IMR-90 (cell line): ENCODE results near the gene HDGFL1. TPM values are rescaled to one million over a fixed set of nuclear protein-coding genes. Genes with fewer than 3 reads are reported as not detected.

ENCODE experiments used
- ATAC-seq: fragments of 200-7000 bp; cut with Tn5 transposase; 2 replicates; pipeline ENCODE4 v1.9.1; 2020; ENCODE audit warnings: low read depth, mild to moderate bottlenecking, moderate library complexity
- BruUV-seq: library from RNA; stranded (reverse); fragments of 400-500 nt; replicated peaks from 2 replicates; lab custom pipeline; 2021; lab: Mats Ljungman, UMichigan
- CTCF ChIA-PET: fragments of 300-600 bp; formaldehyde crosslinking; extraction: SDS; loops from one replicate; lab custom pipeline; 2021; ENCODE audit warnings: antibody characterized with exemption; lab: Yijun Ruan, JAX
- POLR2A ChIA-PET: fragments of 300-600 bp; sonication (Branson Sonifier 250); formaldehyde crosslinking; loops from one replicate; lab custom pipeline; 2022; ENCODE audit warnings: antibody characterized with exemption; ENCODE audit not compliant: unreplicated experiment; lab: Charles Lee
- DNase-seq: peaks from one replicate; pipeline ENCODE4 v3.0.0; 2013
- H2AFZ ChIP-seq: replicated peaks from 2 replicates; pipeline ENCODE3; 2013; ENCODE audit warnings: low read length, mild to moderate bottlenecking; ENCODE audit not compliant: poor library complexity
- H2AK5ac ChIP-seq: 2 replicates; pipeline ENCODE4 v1.6.1; 2013; ENCODE audit warnings: low read depth, low read length, inconsistent platforms
- H2AK9ac ChIP-seq: replicated peaks from 2 replicates; pipeline ENCODE3; 2013; ENCODE audit warnings: mild to moderate bottlenecking, low read depth, low read length, moderate library complexity; ENCODE audit not compliant: poor library complexity
- H2BK120ac ChIP-seq: 2 replicates; pipeline ENCODE4 v1.6.1; 2013; ENCODE audit warnings: low read depth, low read length, inconsistent platforms
- H2BK15ac ChIP-seq: 3 replicates; pipeline ENCODE4 v1.6.1; 2013; ENCODE audit warnings: low read depth, low read length, inconsistent platforms
- H2BK20ac ChIP-seq: 2 replicates; pipeline ENCODE4 v1.6.1; 2013; ENCODE audit warnings: low read depth, mild to moderate bottlenecking, inconsistent platforms, low read length, moderate library complexity
- H2BK5ac ChIP-seq: 2 replicates; pipeline ENCODE4 v1.6.1; 2013; ENCODE audit warnings: mild to moderate bottlenecking, low read depth, low read length, inconsistent platforms; ENCODE audit not compliant: poor library complexity, severe bottlenecking
- H3K14ac ChIP-seq: replicated peaks from 2 replicates; pipeline ENCODE4 v1.6.1; 2013; ENCODE audit warnings: low read depth, low read length, inconsistent platforms
- H3K18ac ChIP-seq: 2 replicates; pipeline ENCODE4 v1.6.1; 2013; ENCODE audit warnings: low read depth, low read length, control low read depth
- H3K23ac ChIP-seq: 2 replicates; pipeline ENCODE4 v1.6.1; 2013; ENCODE audit warnings: low read depth, low read length, inconsistent platforms
- H3K27ac ChIP-seq: 2 replicates; pipeline ENCODE4 v1.5.1; 2013; ENCODE audit warnings: mild to moderate bottlenecking, control low read depth, low read length; ENCODE audit not compliant: insufficient read depth
- H3K27me3 ChIP-seq: 2 replicates; pipeline ENCODE4 v1.6.1; 2013; ENCODE audit warnings: low read length; ENCODE audit not compliant: control insufficient read depth, insufficient read depth
- H3K36me3 ChIP-seq: 2 replicates; pipeline ENCODE4 v1.6.1; 2013; ENCODE audit warnings: low read length, mixed read lengths; ENCODE audit not compliant: control insufficient read depth, insufficient read depth
- H3K4ac ChIP-seq: 2 replicates; pipeline ENCODE4 v1.6.1; 2013; ENCODE audit warnings: low read depth, low read length, inconsistent platforms
- H3K4me1 ChIP-seq: 2 replicates; pipeline ENCODE4 v1.6.1; 2013; ENCODE audit warnings: low read length, mixed read lengths; ENCODE audit not compliant: control insufficient read depth, insufficient read depth
- H3K4me2 ChIP-seq: 2 replicates; pipeline ENCODE4 v1.6.1; 2013; ENCODE audit warnings: low read depth, mild to moderate bottlenecking, control low read depth, low read length, moderate library complexity
- H3K4me3 ChIP-seq: 2 replicates; pipeline ENCODE4 v1.5.1; 2013; ENCODE audit warnings: low read depth, mild to moderate bottlenecking, control low read depth, low read length, moderate library complexity; ENCODE audit not compliant: insufficient read depth
- H3K56ac ChIP-seq: 2 replicates; pipeline ENCODE4 v1.6.1; 2013; ENCODE audit warnings: low read length, inconsistent platforms; ENCODE audit not compliant: insufficient read depth; ENCODE audit errors: extremely low read depth
- H3K79me1 ChIP-seq, 2 experiments: 2 replicates each; pipeline ENCODE4 v1.6.1; 2013; ENCODE audit warnings: low read length in 2 of 2, inconsistent platforms in 1 of 2, low read depth in 1 of 2
- H3K9ac ChIP-seq: 2 replicates; pipeline ENCODE4 v1.6.1; 2013; ENCODE audit warnings: low read depth, low read length, control low read depth
- H3K9me1 ChIP-seq: 2 replicates; pipeline ENCODE4 v1.6.1; 2013; ENCODE audit warnings: low read length, inconsistent platforms; ENCODE audit not compliant: insufficient read depth
- H3K9me3 ChIP-seq: 2 replicates; pipeline ENCODE4 v1.6.1; 2013; ENCODE audit warnings: low read length; ENCODE audit not compliant: control insufficient read depth, insufficient read depth
- H4K20me1 ChIP-seq: 2 replicates; pipeline ENCODE4 v1.6.1; 2013; ENCODE audit warnings: low read length, inconsistent platforms; ENCODE audit not compliant: insufficient read depth
- H4K5ac ChIP-seq: 2 replicates; pipeline ENCODE4 v1.6.1; 2013; ENCODE audit warnings: mild to moderate bottlenecking, low read depth, low read length, control low read depth
- H4K8ac ChIP-seq, 2 experiments: 2 replicates each; pipeline ENCODE4 v1.6.1; 2013; ENCODE audit warnings: low read depth in 2 of 2, low read length in 2 of 2, control low read depth in 1 of 2, inconsistent platforms in 1 of 2
- H4K91ac ChIP-seq: 2 replicates; pipeline ENCODE4 v1.6.1; 2013; ENCODE audit warnings: low read depth, low read length, inconsistent platforms; ENCODE audit not compliant: insufficient read depth
- CEBPB ChIP-seq: IDR thresholded peaks from 2 replicates; pipeline ENCODE4 v1.6.1; 2012; ENCODE audit warnings: low read depth, low read length, improper control_type of control experiment
- FOS ChIP-seq: fragments of 150-350 bp; IDR thresholded peaks from 2 replicates; pipeline ENCODE4 v1.6.1; 2016; ENCODE audit warnings: low read depth, low read length
- MAFK ChIP-seq: IDR thresholded peaks from 2 replicates; pipeline ENCODE4 v1.6.1; 2012; ENCODE audit warnings: low read depth, low read length, improper control_type of control experiment
- MAZ ChIP-seq: IDR thresholded peaks from 2 replicates; pipeline ENCODE4 v1.6.1; 2012; ENCODE audit warnings: low read depth, mild to moderate bottlenecking, low read length, improper control_type of control experiment, moderate library complexity, borderline replicate concordance
- WGBS, 2 experiments: methylation state at CpG; one replicate each; pipeline versions ENCODE4 v1.1.5 to v1.1.7; 2013; ENCODE audit warnings: missing lambda C conversion rate in 2 of 2; ENCODE audit not compliant: insufficient read length in 1 of 2; ENCODE audit errors: extremely low coverage in 2 of 2; 5-methylcytosine and 5-hydroxymethylcytosine counted together
- dilution Hi-C: fragments of 300-500 bp; cut with HindIII; formaldehyde crosslinking; loops from one replicate; pipeline ENCODE4 v1.14.3; 2018; ENCODE audit warnings: low sequenced_read_pairs; ENCODE audit not compliant: unreplicated experiment
- in situ Hi-C: fragments of 300-500 bp; cut with MboI; formaldehyde crosslinking; loops from 3 replicates; pipeline ENCODE4 v1.14.3; 2019; ENCODE audit warnings: low sequenced_read_pairs, inconsistent platforms, mixed read lengths
- intact Hi-C: fragments of 100-400 bp; cut with micrococcal nuclease; formaldehyde crosslinking; loops from 2 replicates; pipeline ENCODE4 v1.10.0; 2022
- polyA plus RNA-seq, 3 experiments: library from polyadenylated mRNA; depleted of rRNA; stranded (reverse); fragments of >200 nt; gene quantifications; 2 replicates each; pipeline ENCODE4 v1.2.3, GENCODE V29; 2012; ENCODE audit warnings: low replicate concordance in 1 of 3
- total RNA-seq: library from RNA; depleted of rRNA; stranded (reverse); fragments of >200 nt; gene quantifications from 2 replicates; pipeline ENCODE4 v1.2.3, GENCODE V29; 2012
- TF ChIP-seq, protein P1 (sequence below): conservative IDR thresholded peaks from 2 replicates; pipeline ENCODE4 v1.5.1; 2012; ENCODE audit warnings: mild to moderate bottlenecking, low read depth, low read length, improper control_type of control experiment

HDGFL1 gene
- total and polyA plus RNA-seq, 2 of the 4 experiments (the other 2 are of a cell fraction), result not detected

DNA sequence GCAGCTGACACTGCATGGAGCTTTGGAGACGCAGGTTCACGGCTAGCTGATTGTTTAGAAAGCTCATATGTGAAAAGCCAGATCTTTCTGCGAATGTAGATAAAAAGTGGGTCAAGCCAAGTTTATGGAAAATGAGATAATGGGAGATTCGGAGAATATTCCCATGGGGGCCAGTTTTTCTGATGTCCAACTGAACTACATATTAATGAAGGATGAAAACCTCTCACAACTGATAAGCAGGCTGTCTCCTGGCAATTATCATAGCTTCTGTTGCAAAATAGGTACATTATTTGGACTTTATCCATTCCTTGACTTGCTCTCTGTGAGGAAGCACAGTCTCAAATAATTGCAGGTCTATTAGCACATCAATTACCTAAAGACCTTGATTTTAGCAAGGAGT is 21.1 kb downstream of the HDGFL1 start:
- BruUV-seq, result no TSS peak
- dilution Hi-C loops, result no loop called here
- Histone ChIP-seq H3K36me3 (no peaks in the 10 kb centered on the region), H3K27me3 (no peaks in the 10 kb centered on the region), H3K9me3 (no peaks in the 10 kb centered on the region), H2AFZ (no peak overlapping the region), H3K4me1 (peaks cover 3% of the 10 kb centered on the region), H2BK15ac (no peak overlapping the region), H3K79me1 (no peaks in the 10 kb centered on the region), H2BK5ac (no peak overlapping the region), H3K4me3 (no peak overlapping the region), H3K4me2 (no peak overlapping the region), H3K14ac (no peak overlapping the region), H2BK120ac (no peak overlapping the region), H4K8ac (no peak overlapping the region), H4K91ac (no peak overlapping the region), H2BK20ac (no peak overlapping the region), H3K27ac (no peak overlapping the region), H3K23ac (no peak overlapping the region), H3K4ac (no peak overlapping the region), H4K20me1 (no peaks in the 10 kb centered on the region), H3K56ac (no peak overlapping the region), H2AK9ac (no peak overlapping the region), H4K5ac (no peak overlapping the region), H3K9me1 (no peaks in the 10 kb centered on the region), H3K9ac (no peak overlapping the region), H3K18ac (no peak overlapping the region), H2AK5ac (no peak overlapping the region)
- CTCF ChIA-PET, result interaction anchor here (0.8 kb wide), 1 partner anchor 14 kb away, joined by 3 read pairs; no protein-coding TSS in a partner anchor
- no peak for ATAC-seq
- in situ Hi-C loops, result no loop called here
- WGBS, 2 experiments, result 17% methylated on average over 2 of the region's 4 CpGs; no CpG with 5 or more reads in 1 of the 2 experiments
- TF ChIP-seq FOS (no peak), MAZ (no peak), MAFK (no peak), CEBPB (no peak)
- TF ChIP-seq, protein P1, sequence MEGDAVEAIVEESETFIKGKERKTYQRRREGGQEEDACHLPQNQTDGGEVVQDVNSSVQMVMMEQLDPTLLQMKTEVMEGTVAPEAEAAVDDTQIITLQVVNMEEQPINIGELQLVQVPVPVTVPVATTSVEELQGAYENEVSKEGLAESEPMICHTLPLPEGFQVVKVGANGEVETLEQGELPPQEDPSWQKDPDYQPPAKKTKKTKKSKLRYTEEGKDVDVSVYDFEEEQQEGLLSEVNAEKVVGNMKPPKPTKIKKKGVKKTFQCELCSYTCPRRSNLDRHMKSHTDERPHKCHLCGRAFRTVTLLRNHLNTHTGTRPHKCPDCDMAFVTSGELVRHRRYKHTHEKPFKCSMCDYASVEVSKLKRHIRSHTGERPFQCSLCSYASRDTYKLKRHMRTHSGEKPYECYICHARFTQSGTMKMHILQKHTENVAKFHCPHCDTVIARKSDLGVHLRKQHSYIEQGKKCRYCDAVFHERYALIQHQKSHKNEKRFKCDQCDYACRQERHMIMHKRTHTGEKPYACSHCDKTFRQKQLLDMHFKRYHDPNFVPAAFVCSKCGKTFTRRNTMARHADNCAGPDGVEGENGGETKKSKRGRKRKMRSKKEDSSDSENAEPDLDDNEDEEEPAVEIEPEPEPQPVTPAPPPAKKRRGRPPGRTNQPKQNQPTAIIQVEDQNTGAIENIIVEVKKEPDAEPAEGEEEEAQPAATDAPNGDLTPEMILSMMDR, result no peak
- POLR2A ChIA-PET, result no interaction called here
- intact Hi-C loops, result no loop called here
- DNase-seq, result no peak
